HepG2 (cell line): ENCODE data around the gene FILIP1. TPM values are rescaled to one million over a fixed set of nuclear protein-coding genes. Genes with fewer than 3 reads are reported as not detected.
A peak's percentile ranks its signal among the peaks of the same experiment; 100 is the strongest.

Experiments used
- ARNT ChIP-seq: fragments of 450-650 bp; IDR thresholded peaks from 2 replicates; pipeline ENCODE4 v1.6.1; 2017
- ATF7 ChIP-seq, 2 experiments: fragments of 450-650 bp in 1 of 2; sonication (generic) in 1 of 2; formaldehyde crosslinking in 1 of 2; IDR thresholded peaks; 2 replicates each; pipeline versions ENCODE4 v1.4.0 to v1.6.1; 2016 to 2020; ENCODE audit warnings: antibody characterized with exemption in 1 of 2, mild to moderate bottlenecking in 1 of 2, missing genetic modification reagents in 1 of 2
- ATF7-NPFF ChIP-seq: sonication (generic); formaldehyde crosslinking; IDR thresholded peaks from 2 replicates; pipeline ENCODE4 v1.8.1; 2023; ENCODE audit warnings: mild to moderate bottlenecking, low read depth, missing genetic modification reagents, moderate library complexity
- CBFB ChIP-seq: sonication (generic); formaldehyde crosslinking; IDR thresholded peaks from 2 replicates; pipeline ENCODE4 v1.4.0; 2020; ENCODE audit warnings: missing genetic modification reagents
- FOSL1 ChIP-seq: sonication (generic); formaldehyde crosslinking; IDR thresholded peaks from 2 replicates; pipeline ENCODE4 v1.9.0; 2021; ENCODE audit warnings: missing genetic modification reagents, borderline replicate concordance
- MIXL1 ChIP-seq: IDR thresholded peaks from 2 replicates; pipeline ENCODE4 v1.6.1; 2016
- MYNN ChIP-seq: sonication (generic); formaldehyde crosslinking; IDR thresholded peaks from 2 replicates; pipeline ENCODE4 v1.4.0; 2020; ENCODE audit warnings: mild to moderate bottlenecking, low read depth, missing genetic modification reagents
- ONECUT2 ChIP-seq: sonication (generic); formaldehyde crosslinking; IDR thresholded peaks from 2 replicates; pipeline ENCODE4 v1.4.0; 2020; ENCODE audit warnings: missing genetic modification reagents
- SRSF4 ChIP-seq: fragments of 200-400 bp; formaldehyde crosslinking; IDR thresholded peaks from one replicate; pipeline ENCODE4 v1.6.1; 2018; ENCODE audit warnings: mild to moderate bottlenecking, low read depth, low read length, moderate library complexity; ENCODE audit not compliant: poor library complexity, severe bottlenecking
- ZBTB3 ChIP-seq: sonication (generic); formaldehyde crosslinking; IDR thresholded peaks from 2 replicates; pipeline ENCODE4 v1.4.0; 2020; ENCODE audit warnings: low read depth, mild to moderate bottlenecking, moderate library complexity, missing genetic modification reagents, borderline replicate concordance
- ZNF160 ChIP-seq: sonication (generic); formaldehyde crosslinking; IDR thresholded peaks from 2 replicates; pipeline ENCODE4 v1.8.0; 2022; ENCODE audit warnings: mild to moderate bottlenecking, inconsistent platforms, missing genetic modification reagents
- ZNF230 ChIP-seq: sonication (generic); formaldehyde crosslinking; IDR thresholded peaks from 2 replicates; pipeline ENCODE4 v1.4.0; 2020; ENCODE audit warnings: mild to moderate bottlenecking, missing genetic modification reagents
- ZNF616 ChIP-seq: sonication (generic); formaldehyde crosslinking; IDR thresholded peaks from 2 replicates; pipeline ENCODE4 v1.5.0; 2020; ENCODE audit warnings: low read depth, mild to moderate bottlenecking, missing genetic modification reagents
- ZNF720 ChIP-seq: sonication (generic); formaldehyde crosslinking; IDR thresholded peaks from 2 replicates; pipeline ENCODE4 v1.4.0; 2020; ENCODE audit warnings: missing genetic modification reagents
- ZNF761 ChIP-seq: sonication (generic); formaldehyde crosslinking; conservative IDR thresholded peaks from 2 replicates; pipeline ENCODE4 v1.4.0; 2020; ENCODE audit warnings: mild to moderate bottlenecking, missing genetic modification reagents
- polyA plus RNA-seq, 8 experiments: library from polyadenylated mRNA; depleted of rRNA in 3 of 8; stranded (reverse) in 7 of 8; unstranded in 1 of 8; fragments of >200 nt; fragmentation: Illumina TruSeq in 4 of 8; extraction: Trizol in 4 of 8; gene quantifications; 2 replicates each; pipeline versions ENCODE4 v1.2.1 to v1.2.3, GENCODE V29; 2011 to 2016; ENCODE audit warnings: low read depth in 4 of 8, missing spikeins in 1 of 8, mixed read lengths in 1 of 8; ENCODE audit not compliant: insufficient read depth in 1 of 8
- total RNA-seq, 5 experiments: library from RNA; depleted of rRNA; stranded (reverse); fragments of >200 nt; fragmentation: Illumina TruSeq; extraction: Trizol; gene quantifications; 2 replicates each; pipeline ENCODE4 v1.2.3, GENCODE V29; 2016; ENCODE audit warnings: low read depth in 1 of 5
- TF ChIP-seq, protein P1 (sequence below): sonication (generic); formaldehyde crosslinking; IDR thresholded peaks from 2 replicates; pipeline ENCODE4 v1.4.0; 2020; ENCODE audit warnings: missing genetic modification reagents, mild to moderate bottlenecking, borderline replicate concordance
- TF ChIP-seq, protein P2 (sequence below): sonication (generic); formaldehyde crosslinking; IDR thresholded peaks from 2 replicates; pipeline ENCODE4 v1.4.0; 2020; ENCODE audit warnings: mild to moderate bottlenecking, missing genetic modification reagents
- TF ChIP-seq, protein P3 (sequence below): IDR thresholded peaks from 2 replicates; pipeline ENCODE4 v1.6.1; 2016

FILIP1 gene
- total and polyA plus RNA-seq, 2 of the 13 experiments (the other 11 are each of a cell fraction or from before 2014, with no cell fraction given), result not detected

DNA sequence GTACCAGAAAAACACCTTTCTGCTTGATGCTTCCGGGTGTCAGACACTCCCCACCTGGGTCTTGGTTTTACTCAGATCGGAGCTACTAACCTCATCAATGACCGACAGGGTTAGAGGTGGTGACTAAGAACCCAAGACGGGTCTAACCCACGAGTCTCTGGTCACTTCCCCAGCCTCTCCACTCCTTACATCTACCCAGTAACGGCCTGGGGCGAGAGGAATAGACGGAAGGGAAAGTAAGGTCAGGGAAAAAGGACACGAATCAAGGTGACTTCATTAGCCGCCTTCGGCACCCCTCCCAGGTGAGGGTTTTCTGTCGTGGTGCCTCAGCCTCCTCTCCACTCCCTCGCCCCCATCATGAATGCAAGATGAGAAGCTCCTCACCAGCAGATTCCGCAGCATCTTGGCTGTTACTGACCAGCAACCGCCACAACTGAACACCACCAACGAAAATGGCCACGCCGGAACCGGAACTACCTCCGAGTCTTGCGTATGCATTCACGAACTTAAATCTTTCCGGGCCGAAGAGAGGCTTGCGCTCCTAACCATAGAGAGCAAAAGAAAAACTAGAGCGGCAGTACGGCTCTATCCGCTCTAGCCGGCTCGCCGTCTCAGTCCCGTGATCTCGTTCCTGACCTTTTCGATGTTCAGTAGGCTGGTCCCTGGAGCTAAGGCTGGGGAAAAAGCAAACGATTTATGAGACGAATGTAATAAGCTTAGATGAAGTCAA lies 250.1 kb downstream of the FILIP1 start, which contains the start of gene COX7A2 (continued):
- TF ChIP-seq ZNF720 (CRISPR knock-in tag) (no peak), CBFB (CRISPR knock-in tag) (no peak), SRSF4 (no peak), ZNF761 (no peak), ONECUT2 (CRISPR knock-in tag) (no peak), ATF7 (IDR thresholded peaks at IDR 0.05) (no peak), ATF7 (CRISPR knock-in tag; IDR thresholded peaks at IDR 0.05) (0 out of 2 replicates have a peak, but pooled peaks have one; percentile 25), ATF7-NPFF (CRISPR knock-in tag) (no peak), MYNN (CRISPR knock-in tag) (0 out of 2 replicates have a peak, but pooled peaks have one; percentile 30), ZNF230 (CRISPR knock-in tag) (peak; percentile 51; the same call in 1 of the 2 replicates), ZBTB3 (CRISPR knock-in tag) (no peak), ZNF160 (CRISPR knock-in tag) (no peak), FOSL1 (CRISPR knock-in tag) (no peak), ZNF616 (no peak), MIXL1 (CRISPR knock-in tag) (0 out of 2 replicates have a peak, but pooled peaks have one; percentile 51), ARNT (no peak)
- TF ChIP-seq, protein P1, sequence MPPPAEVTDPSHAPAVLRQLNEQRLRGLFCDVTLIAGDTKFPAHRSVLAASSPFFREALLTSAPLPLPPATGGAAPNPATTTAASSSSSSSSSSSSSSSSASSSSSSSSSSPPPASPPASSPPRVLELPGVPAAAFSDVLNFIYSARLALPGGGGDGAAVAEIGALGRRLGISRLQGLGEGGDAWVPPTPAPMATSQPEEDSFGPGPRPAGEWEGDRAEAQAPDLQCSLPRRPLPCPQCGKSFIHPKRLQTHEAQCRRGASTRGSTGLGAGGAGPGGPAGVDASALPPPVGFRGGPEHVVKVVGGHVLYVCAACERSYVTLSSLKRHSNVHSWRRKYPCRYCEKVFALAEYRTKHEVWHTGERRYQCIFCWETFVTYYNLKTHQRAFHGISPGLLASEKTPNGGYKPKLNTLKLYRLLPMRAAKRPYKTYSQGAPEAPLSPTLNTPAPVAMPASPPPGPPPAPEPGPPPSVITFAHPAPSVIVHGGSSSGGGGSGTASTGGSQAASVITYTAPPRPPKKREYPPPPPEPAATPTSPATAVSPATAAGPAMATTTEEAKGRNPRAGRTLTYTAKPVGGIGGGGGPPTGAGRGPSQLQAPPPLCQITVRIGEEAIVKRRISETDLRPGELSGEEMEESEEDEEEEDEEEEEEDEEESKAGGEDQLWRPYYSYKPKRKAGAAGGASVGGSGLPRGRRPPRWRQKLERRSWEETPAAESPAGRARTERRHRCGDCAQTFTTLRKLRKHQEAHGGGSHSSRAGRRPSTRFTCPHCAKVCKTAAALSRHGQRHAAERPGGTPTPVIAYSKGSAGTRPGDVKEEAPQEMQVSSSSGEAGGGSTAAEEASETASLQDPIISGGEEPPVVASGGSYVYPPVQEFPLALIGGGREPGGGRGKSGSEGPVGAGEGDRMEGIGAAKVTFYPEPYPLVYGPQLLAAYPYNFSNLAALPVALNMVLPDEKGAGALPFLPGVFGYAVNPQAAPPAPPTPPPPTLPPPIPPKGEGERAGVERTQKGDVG (CRISPR knock-in tag), result no peak
- TF ChIP-seq, protein P2, sequence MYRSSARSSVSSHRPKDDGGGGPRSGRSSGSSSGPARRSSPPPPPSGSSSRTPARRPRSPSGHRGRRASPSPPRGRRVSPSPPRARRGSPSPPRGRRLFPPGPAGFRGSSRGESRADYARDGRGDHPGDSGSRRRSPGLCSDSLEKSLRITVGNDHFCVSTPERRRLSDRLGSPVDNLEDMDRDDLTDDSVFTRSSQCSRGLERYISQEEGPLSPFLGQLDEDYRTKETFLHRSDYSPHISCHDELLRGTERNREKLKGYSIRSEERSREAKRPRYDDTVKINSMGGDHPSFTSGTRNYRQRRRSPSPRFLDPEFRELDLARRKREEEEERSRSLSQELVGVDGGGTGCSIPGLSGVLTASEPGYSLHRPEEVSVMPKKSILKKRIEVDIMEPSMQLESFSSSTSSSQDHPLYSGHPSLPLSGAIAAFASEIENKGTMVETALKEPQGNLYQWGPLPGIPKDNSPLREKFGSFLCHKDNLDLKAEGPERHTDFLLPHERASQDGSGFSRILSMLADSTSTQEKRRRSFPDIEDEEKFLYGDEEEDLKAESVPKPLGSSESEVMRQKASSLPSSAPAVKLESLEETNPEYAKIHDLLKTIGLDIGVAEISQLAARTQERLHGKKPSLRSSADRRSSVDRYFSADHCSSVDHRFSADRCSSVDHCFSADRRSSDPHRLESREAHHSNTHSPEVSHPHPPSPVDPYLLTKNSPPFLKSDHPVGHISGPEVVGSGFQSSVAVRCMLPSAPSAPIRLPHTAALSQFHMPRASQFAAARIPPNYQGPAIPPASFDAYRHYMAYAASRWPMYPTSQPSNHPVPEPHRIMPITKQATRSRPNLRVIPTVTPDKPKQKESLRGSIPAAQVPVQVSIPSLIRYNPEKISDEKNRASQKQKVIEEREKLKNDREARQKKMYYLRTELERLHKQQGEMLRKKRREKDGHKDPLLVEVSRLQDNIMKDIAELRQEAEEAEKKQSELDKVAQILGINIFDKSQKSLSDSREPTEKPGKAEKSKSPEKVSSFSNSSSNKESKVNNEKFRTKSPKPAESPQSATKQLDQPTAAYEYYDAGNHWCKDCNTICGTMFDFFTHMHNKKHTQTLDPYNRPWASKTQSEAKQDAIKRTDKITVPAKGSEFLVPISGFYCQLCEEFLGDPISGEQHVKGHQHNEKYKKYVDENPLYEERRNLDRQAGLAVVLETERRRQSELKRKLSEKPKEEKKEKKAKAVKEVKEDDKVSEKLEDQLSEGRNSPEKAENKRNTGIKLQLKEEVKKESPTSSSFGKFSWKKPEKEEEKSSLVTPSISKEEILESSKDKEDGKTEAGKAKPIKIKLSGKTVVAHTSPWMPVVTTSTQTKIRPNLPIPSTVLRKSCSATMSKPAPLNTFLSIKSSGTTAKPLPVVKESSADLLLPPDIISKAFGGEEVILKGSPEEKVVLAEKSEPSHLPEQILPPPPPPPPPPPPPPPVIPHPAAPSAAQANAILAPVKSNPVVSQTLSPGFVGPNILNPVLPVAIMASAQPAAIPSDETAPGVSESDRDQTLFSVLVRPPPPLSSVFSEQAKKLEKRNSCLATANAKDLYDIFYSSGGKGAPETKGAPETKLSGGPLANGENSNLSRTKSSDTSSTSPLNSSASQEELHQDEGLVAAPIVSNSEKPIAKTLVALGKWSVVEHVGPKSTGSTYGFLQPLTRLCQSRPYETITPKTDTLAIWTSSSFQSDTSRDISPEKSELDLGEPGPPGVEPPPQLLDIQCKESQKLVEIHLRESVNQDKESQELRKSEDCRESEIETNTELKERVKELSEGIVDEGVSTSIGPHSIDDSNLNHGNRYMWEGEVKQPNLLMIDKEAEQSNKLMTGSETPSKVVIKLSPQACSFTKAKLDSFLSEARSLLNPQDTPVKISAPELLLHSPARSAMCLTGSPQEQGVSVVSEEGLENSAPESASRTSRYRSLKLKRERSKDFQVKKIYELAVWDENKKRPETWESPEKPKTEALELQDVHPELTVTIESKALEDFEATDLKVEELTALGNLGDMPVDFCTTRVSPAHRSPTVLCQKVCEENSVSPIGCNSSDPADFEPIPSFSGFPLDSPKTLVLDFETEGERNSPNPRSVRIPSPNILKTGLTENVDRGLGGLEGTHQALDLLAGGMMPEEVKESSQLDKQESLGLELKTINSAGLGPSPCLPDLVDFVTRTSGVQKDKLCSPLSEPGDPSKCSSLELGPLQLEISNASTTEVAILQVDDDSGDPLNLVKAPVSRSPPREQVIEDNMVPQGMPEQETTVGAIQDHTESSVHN (CRISPR knock-in tag), result no peak
- TF ChIP-seq, protein P3, sequence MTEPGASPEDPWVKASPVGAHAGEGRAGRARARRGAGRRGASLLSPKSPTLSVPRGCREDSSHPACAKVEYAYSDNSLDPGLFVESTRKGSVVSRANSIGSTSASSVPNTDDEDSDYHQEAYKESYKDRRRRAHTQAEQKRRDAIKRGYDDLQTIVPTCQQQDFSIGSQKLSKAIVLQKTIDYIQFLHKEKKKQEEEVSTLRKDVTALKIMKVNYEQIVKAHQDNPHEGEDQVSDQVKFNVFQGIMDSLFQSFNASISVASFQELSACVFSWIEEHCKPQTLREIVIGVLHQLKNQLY (CRISPR knock-in tag), result no peak; the same call in 1 of the 2 replicates
